GM12873 (cell line): ENCODE data around the gene KLF3.

ENCODE experiments used
- CTCF ChIP-seq: IDR thresholded peaks from 2 replicates; pipeline ENCODE4 v1.5.1; 2012; ENCODE audit warnings: low read depth, mild to moderate bottlenecking, moderate library complexity, low read length, control low read depth; ENCODE audit not compliant: insufficient read depth; ENCODE audit errors: missing control alignments

Gene KLF3

GRCh38 chr4:38704622-38705154, 40.7 kb downstream of the KLF3 start:
- TF ChIP-seq CTCF = no peak

DNA sequence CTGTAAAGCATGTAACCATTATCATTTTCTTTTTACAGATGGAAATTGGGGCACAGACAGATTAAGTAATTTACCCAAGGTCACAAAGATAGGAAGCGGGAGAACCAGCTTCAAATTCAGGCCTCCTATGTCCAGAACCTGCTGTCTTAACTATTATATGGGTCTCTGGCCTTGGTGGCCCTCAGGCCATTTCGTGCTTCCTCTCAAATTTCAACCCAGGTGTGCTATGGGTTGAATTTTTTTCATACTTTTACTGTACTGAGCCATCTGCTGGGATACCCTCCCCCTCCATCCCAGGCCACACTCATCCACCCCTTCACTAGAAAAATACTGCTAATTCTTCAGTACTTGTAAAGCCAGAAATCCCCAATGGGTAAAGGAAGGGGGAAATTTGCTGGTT, 42.3 kb downstream of the KLF3 start:
- TF ChIP-seq CTCF = no peak

- no peak for TF ChIP-seq CTCF
Observed at GRCh38 chr4:38710053-38710452, 46.1 kb downstream of the KLF3 start.

DNA sequence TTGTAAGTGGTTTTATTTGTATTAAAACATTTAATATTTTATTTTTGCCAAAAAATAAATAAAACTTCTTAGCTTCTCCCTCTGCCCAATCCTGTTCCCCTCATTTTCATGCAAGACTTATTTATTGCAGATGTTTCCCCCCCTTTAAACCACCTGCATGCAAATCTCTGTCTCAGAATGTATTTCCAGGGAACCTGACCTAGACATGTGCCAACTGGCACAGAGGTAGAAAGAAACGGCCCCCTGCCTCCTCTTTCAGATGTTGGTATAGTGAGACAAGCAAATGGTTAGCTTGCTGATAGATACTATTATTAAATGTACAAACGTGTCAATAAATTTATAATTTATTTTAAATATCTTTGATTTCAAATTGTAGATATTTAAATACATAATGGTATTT, 47.1 kb downstream of the KLF3 start:
- TF ChIP-seq CTCF = no peak

GRCh38 chr4:38715050-38715449, 51.1 kb downstream of the KLF3 start:
- no peak for TF ChIP-seq CTCF

DNA sequence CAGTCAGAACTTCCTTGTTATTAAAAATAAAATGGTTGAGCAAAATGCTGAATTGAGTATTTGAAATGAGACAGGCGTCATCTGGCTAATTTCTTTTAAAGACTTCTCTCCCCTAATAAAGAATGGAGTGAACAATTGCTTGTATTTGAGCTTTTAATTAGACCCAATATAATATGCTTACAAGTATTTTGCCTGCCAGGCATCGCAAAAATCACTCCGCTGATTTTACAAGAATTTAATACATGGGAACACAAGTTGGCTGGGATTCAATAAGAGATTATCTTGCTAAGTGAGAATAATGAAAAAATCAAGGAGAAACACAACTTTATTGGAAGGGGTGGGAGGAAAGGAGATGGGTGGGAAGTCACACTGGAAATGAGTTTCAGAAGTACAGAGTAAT, 52.3 kb downstream of the KLF3 start:
- no peak for TF ChIP-seq CTCF

DNA sequence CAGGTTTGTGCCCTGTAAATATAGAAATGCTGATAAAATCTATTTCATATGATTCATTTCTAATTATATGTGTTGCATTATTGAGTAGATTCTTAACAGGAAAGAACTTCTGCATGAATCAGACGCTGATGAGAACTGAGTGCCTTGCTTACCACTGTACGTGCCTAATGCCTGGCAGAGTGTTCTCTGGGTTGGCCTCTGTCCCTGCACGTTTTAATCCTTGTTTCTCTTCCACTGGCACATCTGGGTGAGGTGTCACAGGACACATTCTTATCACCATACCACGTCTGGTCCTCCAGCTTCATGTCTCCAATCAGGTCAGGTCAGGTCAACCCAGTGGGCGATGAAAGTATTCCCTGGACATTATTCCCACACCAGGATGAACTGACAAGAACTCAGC, 53.6 kb downstream of the KLF3 start:
- TF ChIP-seq CTCF = no peak
